ENCODE measurements around the gene KPNA4. TPM values are rescaled to one million over a fixed set of nuclear protein-coding genes. Genes with fewer than 3 reads are reported as not detected.

Gene KPNA4
- total RNA-seq, 4 donors from 2014 or later: 25.7 to 43.6 (median 33.7) TPM

GRCh38 chr3:160569894-160570652, 4.7 kb upstream of the KPNA4 start:
- DNase-seq (ENCODE audit: low spot score): no peak
- ATAC-seq (ENCODE audit: low FRiP score): no peak
- no peak for TF ChIP-seq CTCF (IDR thresholded peaks at IDR 0.05)

- no peak for DNase-seq (ENCODE audit: low spot score)
- ATAC-seq (ENCODE audit: low FRiP score): no peak
These were observed 3.6 kb upstream of the KPNA4 start for GRCh38 chr3:160568989-160569388.

DNA sequence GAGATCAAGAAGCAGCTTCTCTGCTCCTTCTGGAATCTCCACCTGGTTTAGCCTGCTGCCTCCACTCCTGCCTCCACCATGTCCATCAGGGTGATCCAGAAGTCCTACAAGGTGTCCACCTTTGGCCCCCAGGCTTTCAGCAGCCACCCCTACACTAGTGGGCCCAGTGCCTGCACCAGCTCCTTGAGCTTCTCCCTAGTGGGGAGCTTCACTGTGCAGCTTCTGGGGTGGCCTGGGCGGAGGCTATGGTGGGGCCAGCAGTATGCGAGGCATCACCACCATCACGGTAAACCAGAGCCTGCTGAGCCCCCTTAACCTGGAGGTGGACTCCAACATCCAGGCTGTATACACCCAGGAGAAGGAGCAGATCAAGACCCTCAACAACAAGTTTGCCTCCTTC, 2.4 kb upstream of the KPNA4 start:
- no peak for ATAC-seq (ENCODE audit: low FRiP score)
- TF ChIP-seq CTCF (IDR thresholded peaks at IDR 0.05): no peak
- no peak for DNase-seq (ENCODE audit: low spot score)

More at GRCh38 chr3:160568989-160569388, 3.6 kb upstream of the KPNA4 start:
- no peak for TF ChIP-seq CTCF (IDR thresholded peaks at IDR 0.05)

DNA sequence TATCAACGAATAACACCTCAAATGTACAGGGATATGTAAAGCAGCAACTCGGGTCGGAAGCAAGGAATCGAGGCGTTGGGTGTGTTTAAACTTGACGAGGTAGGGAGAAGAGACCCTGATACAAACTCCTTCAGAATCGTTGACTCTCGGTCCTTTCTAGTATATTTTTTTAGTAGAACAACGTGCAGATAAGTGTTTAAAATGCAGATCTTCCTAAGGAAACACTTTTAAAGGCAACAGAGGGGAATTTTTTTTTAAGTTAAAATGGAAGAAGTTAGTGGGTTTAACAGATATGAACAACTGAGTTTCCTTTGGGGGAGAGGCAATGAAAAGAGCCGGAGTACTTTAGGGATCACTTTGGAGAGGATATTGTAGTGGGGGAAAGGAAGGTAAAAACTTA, 1.1 kb upstream of the KPNA4 start:
- ATAC-seq (ENCODE audit: low FRiP score): no peak
- no peak for DNase-seq (ENCODE audit: low spot score)
- TF ChIP-seq CTCF (IDR thresholded peaks at IDR 0.05): no peak

DNA sequence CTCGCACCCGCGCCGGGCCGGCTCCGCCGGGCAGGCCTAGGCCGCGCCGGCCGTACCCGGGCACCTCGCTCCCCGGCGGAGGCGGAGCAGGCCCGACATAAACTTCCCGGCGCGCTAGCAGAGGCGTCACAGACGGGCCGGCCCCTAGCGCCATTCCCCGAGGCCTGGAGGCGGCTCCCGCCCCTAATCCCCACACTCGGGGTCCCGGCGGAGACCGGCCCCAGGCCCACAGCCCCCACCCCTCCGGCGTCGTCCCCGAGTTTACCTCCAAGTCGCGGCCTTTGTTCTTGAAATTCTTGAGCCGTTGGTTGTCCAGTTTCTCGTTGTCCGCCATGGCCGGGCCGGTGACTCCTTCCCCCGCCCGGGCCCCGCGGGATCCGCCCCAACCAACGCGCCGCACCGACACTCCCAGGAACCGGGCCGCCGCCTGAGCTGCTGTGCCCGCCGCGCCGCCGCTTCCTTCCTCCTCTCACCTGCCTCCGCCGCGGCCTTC, 376 bp downstream of the KPNA4 start:
- no peak for DNase-seq (ENCODE audit: low spot score)
- TF ChIP-seq CTCF (IDR thresholded peaks at IDR 0.05): no peak
- ATAC-seq (ENCODE audit: low FRiP score): peak; percentile 70

DNA sequence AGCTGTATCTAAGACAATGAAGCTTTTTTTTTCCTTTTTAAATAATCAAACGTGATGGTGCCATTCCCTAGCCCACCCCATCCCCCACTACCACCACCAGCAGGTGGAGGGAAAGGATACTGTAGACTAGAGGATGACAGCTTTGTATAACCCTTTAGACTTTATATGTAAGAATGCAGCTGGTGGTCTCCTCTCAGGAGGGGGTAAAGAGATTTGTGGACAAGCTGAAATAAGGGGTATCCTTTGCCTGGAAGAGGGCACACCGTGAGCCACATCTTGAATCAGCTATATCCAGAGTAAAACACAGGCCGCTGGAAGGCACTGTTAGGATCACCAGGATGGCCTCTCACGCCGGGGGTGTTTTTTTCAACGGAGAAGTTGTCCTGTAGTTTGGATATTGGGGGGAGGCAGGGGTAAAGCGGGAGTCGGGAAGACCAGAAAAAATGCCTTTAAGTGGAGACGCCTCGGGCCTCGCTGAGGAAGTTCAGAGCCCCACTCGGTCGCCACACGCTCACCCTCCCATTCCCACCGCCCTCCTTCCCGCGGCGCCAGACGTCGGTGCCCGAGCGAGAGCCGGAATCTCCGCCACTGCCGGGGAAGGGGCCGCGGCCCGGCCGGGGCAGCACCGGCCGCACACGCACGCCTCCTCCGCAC, 986 bp downstream of the KPNA4 start:
- ATAC-seq (ENCODE audit: low FRiP score): peak; percentile 6
- no peak for DNase-seq (ENCODE audit: low spot score)

More for the DNA sequence above, 986 bp downstream of the KPNA4 start:
- no peak for TF ChIP-seq CTCF (IDR thresholded peaks at IDR 0.05)
